HUDEP-2 (cell line): ENCODE measurements around the gene DNAH2.

ENCODE experiments used
- DNase-seq, 76 experiments: peaks; one replicate each; lab custom pipeline; 2025; ENCODE audit not compliant: unreplicated experiment in 76 of 76; lab: John Stamatoyannopoulos, UW

The DNAH2 gene

DNA sequence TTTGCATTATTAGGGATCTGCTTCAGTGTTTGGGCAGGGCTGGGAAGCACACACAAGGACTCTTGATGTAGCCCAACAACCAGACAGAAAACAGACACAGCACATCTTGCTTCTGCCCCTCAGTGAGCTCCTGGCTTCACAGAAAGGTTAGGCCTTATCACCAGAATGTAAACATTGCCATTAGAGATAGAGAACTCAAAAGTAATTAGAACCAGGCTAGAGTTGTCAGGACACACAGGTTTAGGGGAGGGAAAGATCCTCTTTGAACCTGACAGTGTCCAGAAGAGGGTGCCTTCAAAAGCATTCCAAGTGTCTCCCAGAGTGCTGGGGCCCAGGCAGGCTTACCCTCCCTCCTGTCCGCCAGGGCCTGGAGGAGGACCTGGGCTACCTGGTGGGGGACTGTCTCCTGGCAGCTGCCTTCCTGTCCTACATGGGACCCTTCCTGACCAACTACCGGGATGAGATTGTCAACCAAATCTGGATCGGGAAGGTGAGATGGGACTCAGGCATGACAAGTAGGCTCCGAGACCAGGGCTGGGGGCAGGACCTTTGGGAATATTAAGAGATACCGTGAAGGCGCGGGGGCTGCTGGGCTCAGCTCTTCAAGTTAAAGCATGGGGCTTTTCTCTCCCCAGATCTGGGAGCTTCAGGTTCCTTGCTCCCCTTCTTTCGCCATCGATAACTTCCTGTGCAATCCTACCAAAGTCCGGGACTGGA, 99.5 kb downstream of the DNAH2 start:
- no peak for DNase-seq

DNA sequence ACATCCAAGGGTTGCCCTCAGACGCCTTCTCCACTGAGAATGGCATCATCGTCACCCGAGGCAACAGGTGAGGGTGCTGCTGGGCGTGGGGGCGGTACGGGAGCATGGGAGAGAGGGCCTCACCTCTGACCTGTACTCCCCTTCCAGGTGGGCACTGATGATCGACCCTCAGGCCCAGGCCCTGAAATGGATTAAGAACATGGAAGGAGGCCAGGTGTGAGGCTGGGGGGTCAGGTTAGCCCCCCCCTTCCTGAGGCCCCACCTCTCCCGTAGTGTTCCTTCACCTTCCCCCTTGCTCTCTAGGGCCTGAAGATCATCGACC, 100.1 kb downstream of the DNAH2 start:
- no peak for DNase-seq

DNA sequence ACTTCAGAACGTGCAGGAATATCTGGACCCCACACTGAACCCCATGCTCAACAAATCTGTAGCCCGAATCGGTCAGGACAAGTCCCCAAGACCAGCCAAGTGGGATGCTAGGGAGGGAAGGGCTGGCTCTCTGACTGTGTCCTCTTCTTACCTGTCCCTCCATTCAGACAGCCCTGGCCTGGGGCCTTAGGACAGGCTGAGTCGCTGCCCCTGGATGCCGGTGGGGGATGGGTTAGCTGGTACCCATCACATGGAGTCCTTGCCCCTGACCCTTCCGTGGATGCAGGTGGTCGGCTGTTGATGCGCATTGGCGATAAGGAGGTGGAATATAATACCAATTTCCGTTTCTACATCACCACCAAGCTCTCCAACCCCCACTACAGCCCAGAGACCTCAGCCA, 100.5 kb downstream of the DNAH2 start:
- DNase-seq: no peak

DNA sequence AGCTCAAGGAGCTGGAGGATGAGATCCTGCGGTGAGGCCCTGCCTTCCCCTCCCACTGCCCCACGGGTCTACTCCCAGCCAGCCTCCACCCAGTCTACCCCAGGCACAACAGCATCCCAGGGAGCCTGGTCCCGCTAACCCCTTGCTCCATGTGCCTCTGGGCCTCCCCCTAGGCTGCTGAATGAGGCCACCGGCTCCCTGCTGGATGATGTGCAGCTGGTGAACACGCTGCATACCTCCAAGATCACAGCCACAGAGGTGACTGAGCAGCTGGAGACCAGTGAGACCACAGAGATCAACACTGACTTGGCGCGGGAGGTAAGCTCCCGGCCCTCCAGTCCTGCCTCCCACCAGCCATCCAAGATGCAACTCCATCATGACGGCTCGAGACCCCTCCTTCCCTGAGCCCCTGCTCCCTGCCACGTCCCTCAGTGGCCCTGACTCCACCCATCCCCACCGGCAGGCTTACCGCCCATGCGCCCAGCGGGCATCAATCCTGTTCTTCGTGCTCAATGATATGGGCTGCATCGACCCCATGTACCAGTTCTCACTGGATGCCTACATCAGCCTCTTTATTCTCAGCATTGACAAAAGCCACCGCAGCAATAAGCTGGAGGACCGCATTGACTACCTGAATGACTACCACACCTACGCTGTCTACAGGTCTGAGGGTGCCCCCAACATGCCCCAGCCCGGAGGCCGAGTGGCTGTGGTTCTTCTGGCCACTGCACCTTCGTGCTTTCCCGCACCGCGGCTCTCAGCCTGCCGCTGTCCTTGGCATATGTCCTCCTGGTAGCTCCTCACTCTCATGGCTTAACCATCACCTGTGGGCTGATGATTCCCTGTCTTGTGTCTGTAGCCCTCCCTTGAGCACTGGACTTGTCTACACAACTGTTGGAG, 101.5 kb downstream of the DNAH2 start:
- no peak for DNase-seq

DNA sequence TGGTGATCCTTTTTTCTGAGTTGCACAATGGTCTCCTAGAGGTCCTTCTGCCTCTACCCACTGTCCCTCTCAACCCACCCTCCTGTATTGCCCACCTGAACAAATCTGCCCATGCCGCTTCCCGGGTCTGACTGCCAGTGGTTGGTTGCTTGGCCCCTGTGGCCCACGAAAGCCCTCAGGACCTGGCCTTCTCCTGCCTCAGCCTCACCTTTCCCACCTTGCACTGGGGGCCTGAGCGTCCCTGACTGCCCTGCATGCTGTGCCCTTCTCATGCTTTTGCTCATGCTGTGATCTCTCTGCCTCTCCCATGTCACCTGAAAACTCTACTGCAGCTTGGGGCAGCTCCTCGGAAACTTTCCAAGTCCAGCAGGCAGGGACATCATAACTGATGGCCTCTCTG, 102.7 kb downstream of the DNAH2 start:
- no peak for DNase-seq

DNA sequence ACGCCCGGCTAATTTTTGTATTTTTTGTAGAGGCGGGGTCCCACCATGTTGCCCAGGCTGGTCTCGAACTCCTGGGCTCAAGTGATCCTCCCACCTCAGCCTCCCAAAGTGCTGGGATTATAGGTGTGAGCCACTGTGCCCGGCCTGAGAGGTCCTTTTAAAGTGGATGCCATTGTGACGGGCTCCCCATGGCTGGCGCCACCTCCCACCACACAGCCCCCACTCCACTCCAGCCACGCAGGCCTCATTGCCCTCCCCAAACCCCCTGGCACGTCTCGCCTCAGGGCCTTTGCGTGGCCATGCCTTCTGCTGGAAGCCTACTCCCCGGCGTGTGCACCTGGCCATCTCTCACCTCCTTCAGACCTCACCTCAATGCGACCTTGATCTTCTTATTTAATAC, 104.6 kb downstream of the DNAH2 start:
- DNase-seq: no peak

DNA sequence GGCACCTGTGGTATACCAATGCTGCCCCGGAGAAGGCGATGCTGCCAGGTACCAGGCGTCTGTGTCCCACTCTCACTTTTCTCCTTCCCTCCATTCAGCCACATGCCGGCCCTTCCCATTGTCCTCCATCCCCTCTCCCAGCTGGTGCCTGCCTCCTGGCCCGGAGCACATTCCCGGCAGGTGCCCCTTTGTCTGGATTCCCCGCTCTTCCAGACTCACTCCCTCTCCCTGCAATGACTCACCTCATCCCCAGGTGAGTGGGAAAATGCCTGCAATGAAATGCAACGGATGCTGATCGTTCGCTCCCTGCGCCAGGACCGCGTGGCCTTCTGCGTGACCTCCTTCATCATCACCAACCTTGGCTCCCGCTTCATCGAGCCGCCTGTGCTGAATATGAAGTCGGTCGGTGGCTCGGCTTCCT, 106.0 kb downstream of the DNAH2 start:
- DNase-seq: no peak

DNA sequence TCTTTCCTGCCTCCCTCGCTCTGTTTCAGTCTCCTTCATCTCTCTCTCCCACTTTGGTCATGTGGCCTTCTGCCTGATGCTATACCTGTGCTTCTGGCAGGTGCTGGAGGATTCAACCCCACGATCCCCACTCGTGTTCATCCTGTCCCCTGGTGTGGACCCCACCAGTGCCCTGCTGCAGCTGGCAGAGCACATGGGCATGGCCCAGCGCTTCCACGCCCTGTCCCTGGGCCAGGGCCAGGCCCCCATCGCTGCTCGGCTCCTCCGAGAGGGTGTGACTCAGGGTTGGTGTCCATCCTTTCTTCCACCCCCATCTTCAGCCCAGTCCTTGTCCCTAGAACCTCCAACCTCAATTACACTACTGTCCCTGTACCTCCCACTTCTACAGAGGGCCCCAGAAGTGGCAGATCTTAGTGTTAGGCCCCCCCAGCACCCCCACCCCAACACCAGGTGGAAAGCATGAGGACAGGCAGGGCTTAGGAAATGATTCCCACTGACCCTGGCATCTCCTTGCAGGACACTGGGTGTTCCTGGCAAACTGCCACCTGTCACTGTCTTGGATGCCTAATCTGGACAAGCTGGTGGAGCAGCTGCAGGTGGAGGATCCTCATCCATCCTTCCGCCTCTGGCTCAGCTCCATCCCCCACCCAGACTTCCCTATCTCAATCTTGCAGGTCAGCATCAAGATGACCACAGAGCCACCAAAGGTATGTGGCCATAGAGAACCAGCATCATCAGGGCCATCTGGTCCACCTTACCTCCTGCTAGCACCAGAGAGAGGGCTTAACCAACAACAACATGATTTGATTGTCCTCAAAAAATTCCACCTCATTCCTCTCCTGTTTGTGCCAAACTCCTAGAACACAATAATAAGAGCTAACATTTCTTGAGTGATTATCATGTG, 106.7 kb downstream of the DNAH2 start:
- DNase-seq: peak in 1 of 76 experiments; percentile 10

DNA sequence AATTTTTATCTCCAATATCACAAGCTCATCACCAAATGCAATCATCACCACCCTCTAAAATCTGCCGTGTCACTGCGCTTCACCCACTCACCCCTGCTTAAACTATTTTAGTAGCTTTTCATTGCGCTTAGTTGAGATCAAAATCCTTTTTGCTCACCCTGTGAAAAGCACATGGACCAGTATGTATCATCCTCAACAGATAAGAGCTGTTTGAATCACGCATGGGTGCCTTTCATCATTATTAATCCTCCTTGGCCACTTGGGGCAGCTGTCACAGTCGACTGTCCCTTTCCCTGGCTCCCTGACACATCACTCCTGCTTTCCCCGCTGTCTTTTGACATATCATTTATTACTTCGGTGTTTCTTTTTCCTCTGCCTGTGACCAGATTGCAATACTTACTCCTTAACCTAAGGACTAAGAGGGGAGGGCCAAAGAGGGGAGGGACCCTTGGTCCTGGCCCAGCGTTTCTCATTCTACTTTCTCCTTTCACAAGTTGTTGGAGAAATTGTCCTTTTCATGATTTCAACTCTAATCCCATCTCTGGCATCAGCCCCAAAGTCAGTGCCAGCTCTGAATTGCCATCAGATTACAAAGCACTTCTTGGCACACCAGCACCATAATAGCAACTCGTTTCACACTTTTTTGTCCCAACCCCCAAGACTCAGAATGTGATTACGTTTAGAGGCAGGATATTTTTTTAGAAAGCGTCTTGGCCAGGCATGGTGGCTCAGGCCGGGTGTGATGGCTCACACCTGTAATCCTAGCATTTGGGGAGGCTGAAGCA, 107.9 kb downstream of the DNAH2 start:
- peak in 7 of 76 experiments; percentile 2 to 37 (median 18) for DNase-seq

DNA sequence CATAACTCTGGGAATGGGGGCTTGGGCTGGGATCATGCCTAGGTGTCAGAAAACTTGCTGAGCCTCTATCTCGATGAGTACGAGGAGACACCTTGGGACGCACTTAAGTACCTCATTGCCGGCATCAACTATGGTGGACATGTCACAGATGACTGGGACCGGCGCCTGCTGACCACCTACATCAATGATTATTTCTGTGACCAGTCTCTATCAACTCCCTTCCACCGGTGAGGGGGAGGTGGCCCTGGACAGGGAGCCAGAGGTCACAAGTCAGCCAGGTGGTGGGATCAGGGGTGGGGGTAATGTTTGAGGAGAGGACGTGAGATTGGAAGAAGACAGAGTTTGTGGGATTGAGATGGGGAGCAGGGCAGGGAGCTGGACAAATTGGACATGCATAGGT, 113.1 kb downstream of the DNAH2 start:
- no peak for DNase-seq

DNA sequence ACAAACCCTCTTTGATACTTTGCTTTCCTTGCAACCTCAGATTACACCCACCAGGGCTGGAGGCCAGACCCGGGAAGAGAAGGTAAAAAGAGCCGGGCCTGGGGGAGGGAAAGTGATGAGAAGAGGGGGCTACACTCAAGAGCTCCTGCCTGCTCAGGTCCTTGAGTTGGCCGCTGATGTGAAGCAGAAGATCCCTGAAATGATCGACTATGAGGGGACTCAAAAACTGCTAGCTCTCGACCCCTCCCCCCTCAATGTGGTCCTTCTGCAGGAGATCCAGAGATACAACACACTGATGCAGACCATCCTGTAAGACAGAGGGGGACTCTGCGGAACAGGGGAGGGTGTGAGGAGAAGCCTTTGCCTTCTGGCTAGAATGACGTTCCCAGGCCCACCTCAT, 113.7 kb downstream of the DNAH2 start:
- DNase-seq: no peak

DNA sequence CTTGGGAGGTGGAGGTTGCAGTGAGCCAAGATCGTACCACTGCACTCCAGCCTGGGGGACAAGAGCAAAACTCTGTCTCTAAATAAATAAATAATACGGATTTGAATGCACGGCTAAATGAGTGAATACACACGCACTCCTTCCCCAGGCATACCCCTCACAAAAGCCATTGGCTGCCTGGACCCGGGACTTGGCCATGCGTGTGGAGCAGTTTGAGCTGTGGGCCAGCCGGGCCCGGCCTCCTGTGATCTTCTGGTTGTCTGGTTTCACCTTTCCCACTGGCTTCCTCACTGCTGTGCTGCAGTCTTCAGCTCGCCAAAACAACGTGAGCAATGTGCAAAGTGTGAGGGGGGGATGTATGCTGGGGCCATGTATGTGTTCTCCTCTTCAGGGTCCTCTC, 114.9 kb downstream of the DNAH2 start:
- DNase-seq: no peak

DNA sequence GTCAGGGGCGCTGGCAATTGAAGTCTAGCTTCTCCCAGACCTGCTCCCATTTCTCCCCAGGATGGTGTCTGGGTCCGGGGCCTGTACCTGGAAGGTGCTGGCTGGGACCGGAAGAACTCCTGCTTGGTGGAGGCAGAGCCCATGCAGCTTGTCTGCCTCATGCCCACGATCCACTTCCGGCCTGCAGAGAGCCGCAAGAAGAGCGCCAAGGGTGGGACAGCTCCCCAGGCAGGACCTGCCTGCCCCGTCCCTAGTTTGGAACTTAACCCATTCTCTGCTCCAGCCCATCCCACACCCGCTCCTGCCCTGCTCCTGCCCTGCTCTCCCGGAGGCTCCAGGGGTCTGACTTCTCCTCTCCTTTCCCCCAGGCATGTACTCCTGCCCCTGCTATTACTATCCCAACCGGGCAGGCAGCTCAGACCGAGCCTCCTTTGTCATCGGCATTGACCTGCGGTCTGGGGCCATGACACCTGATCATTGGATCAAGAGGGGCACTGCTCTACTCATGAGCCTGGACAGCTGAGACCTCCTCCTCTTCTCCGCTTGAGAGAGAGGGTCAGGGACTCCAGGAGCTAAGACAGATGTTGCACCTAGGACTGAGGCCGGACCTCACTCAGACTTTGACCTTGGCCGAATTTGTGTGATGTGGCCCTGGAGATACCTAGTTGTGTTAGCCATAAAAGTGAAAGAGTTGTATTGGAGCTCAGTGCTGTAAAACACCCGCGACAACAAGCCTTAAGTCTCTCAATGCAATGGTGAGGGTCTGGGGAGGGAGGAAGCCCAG, 115.7 kb downstream of the DNAH2 start:
- DNase-seq: no peak

DNA sequence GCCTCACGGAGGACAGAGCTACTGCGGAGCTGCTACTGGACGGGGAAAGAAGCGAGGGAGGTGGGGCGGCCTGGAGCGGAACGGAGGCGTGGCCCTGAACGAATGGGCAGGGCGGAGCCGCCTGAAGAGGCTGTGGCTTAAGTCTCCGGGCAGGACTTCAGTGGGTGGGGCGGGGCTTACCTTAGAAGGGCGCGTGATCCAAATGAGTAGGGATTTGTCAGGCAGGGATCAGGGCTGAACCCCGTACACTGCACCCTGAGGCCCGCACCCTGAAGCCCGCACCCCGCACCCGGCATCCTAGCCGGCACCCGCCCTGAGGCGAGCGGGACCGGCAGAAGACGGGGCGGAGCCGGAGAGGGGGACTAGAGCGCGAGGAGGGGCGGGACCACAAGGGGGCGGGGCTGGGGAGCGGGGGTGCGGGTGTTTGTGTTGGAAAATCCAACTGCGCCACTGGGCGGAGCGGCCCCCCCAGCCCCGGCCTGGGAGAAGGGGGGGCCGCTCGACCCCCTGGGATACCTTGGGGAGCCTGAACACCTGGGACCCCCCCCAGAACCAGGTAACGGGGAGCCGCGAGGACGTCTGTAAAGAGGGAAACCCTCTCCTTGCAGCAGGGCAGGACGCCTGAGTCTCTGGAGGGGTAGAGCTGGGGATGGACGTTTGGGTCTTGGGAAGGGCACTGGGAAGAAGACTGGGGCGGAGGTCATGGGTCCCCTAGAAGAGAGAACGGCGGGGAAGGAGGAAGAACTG, 116.4 kb downstream of the DNAH2 start, which contains the start of gene KDM6B:
Gene KDM6B (plus strand): TSS at position 423 of the 747 bp plus-strand sequence. CDS start 11,338 bp downstream, outside the sequence.
- DNase-seq: peak in 64 of 76 experiments; percentile 25 to 91 (median 81)

DNA sequence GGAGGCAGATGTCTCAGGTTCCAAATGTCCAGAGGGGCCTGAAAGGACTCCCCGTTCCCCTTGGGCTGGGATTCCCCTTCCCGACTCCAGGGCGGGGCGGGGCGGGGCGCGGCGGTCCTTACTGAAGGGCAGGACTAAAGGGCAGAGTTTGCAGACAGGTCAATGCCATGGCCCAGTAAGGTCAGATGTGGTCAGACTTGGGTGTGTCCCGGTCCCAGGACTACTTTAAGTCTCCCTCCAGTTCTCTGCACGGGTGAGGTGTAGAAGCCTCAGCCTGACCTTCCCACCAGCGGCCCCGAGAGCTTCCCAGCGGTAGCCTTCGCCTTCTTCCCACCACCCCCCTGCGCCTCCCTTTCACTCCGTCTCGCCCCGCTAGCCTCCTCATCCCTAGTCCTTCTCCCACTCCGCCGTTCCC, 117.0 kb downstream of the DNAH2 start:
- peak in 40 of 76 experiments; percentile 14 to 85 (median 48) for DNase-seq

DNA sequence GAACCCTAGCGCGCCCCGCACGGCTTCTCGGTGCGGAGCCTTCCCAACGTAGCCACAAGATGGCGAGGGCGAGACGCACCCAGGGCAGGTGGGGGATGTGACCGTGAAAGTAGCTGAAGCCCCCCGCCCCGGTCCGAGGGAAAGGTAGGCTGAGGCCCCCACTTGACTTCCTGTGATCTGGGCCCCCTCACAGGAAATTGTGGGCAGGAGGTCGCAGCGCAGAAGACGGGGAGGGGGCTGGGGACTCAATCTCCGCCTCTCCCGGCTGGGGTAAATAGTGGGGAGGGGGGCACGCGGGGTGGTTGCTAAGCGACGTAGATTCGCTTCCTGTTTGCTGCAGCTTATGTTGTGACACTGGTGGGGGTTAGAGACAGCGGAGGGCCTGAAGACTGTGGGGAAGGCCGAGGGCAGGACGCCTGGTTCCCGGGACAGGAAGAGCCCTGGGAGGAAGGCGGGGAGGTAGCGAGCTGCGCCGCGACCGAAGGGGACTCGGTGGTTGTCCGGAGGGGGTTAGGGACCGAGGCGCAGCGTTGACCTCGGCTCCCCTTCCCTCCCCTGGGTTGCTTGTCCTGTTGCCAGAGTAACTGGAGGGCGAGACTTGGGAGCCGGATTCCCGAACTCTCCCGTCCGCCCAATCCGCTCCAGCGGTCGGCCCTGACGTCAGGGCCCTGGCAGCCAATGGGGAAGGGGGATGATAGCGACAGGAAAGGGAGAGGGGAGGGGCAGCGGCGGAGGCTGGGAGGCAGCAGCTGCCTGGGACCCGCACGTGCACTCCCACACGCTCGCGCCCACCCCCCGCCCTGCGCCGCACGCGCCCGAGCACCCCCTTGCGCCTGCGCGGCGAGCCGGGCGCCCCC, 117.6 kb downstream of the DNAH2 start:
- peak in 70 of 76 experiments; percentile 50 to 95 (median 90) for DNase-seq

DNA sequence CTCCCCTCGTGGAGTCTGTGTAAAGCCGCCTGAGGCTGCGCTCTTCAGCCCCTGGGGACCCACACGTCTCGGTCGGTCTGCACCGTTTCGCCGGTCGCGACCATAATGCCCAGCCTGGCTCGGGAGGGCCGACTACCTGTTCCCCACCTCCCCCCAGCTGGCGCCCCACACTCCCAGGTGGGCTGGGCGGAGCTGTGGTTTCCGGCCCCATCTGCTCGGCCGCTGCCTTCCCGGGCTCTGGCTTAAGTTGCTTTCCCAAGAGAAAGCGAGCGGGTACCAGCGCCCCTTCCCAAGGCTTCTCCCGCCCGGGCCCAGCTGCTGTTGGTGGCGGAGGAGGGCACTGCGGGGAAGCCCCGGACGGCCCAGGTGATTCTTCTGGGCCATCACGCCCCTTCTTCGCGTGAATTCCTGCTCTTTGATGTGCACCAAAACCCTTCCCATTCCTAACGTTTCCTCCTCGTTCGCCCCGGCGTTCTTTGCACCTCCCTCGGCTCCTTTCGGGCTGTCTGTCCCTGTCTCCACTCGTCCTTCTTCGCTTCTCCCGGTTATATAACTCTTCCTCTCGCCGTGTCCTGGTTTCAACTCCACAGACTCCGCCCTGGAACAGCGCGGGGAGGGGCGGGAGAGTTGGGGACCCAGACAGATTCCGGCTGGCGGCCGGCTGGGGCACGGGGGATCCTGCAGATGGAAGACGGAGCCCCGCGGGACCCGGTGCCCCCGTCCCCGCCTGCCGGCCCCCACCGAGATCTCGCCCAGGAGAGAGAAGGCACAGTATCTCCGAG, 118.5 kb downstream of the DNAH2 start:
- peak in 4 of 76 experiments; percentile 24 to 52 (median 46) for DNase-seq
